Neural cell (in vitro differentiated cells): ENCODE data around the gene DNPEP.

Source experiments
- CTCF ChIP-seq: fragments of 450-650 bp; IDR thresholded peaks from 2 replicates; pipeline ENCODE4 v1.5.1; 2014; ENCODE audit warnings: antibody characterized with exemption, mild to moderate bottlenecking, moderate library complexity; ENCODE audit not compliant: poor library complexity, severe bottlenecking
- EP300 ChIP-seq: fragments of 450-650 bp; conservative IDR thresholded peaks from 2 replicates; pipeline ENCODE4 v1.6.1; 2014; ENCODE audit warnings: antibody characterized with exemption, mild to moderate bottlenecking, moderate library complexity; ENCODE audit not compliant: poor library complexity, severe bottlenecking
- EZH2 ChIP-seq: fragments of 200-600, 300-800 bp; shearing (Covaris generic), sonication (generic); IDR thresholded peaks from 2 replicates; pipeline ENCODE4 v1.6.1; 2014; ENCODE audit warnings: antibody characterized with exemption, low read length, borderline replicate concordance, mild to moderate bottlenecking; ENCODE audit not compliant: insufficient read depth, poor library complexity, severe bottlenecking
- MXI1 ChIP-seq: fragments of 450-650 bp; conservative IDR thresholded peaks from 2 replicates; pipeline ENCODE4 v1.6.1; 2014; ENCODE audit warnings: antibody characterized with exemption, mild to moderate bottlenecking; ENCODE audit not compliant: poor library complexity, severe bottlenecking
- POLR2AphosphoS5 ChIP-seq: IDR thresholded peaks from 2 replicates; pipeline ENCODE4 v1.6.1; 2012
- RAD21 ChIP-seq: fragments of 450-650 bp; conservative IDR thresholded peaks from 2 replicates; pipeline ENCODE4 v1.6.1; 2014; ENCODE audit warnings: antibody characterized with exemption, mild to moderate bottlenecking, moderate library complexity
- SMC3 ChIP-seq: fragments of 450-650 bp; conservative IDR thresholded peaks from 2 replicates; pipeline ENCODE4 v1.6.1; 2014; ENCODE audit warnings: antibody characterized with exemption, mild to moderate bottlenecking, moderate library complexity; ENCODE audit not compliant: poor library complexity
- TAF1 ChIP-seq: IDR thresholded peaks from 2 replicates; pipeline ENCODE4 v1.6.1; 2012; ENCODE audit warnings: low read depth
- TF ChIP-seq, protein P1 (sequence below): IDR thresholded peaks from 2 replicates; pipeline ENCODE4 v1.6.1; 2012; ENCODE audit warnings: borderline replicate concordance

GRCh38 chr2:219422952-219423534 is 35.3 kb upstream of the DNPEP start:
- no peak for TF ChIP-seq MXI1
- TF ChIP-seq CTCF = no peak
- no peak for TF ChIP-seq EP300
- no peak for TF ChIP-seq TAF1
- TF ChIP-seq, protein P1, sequence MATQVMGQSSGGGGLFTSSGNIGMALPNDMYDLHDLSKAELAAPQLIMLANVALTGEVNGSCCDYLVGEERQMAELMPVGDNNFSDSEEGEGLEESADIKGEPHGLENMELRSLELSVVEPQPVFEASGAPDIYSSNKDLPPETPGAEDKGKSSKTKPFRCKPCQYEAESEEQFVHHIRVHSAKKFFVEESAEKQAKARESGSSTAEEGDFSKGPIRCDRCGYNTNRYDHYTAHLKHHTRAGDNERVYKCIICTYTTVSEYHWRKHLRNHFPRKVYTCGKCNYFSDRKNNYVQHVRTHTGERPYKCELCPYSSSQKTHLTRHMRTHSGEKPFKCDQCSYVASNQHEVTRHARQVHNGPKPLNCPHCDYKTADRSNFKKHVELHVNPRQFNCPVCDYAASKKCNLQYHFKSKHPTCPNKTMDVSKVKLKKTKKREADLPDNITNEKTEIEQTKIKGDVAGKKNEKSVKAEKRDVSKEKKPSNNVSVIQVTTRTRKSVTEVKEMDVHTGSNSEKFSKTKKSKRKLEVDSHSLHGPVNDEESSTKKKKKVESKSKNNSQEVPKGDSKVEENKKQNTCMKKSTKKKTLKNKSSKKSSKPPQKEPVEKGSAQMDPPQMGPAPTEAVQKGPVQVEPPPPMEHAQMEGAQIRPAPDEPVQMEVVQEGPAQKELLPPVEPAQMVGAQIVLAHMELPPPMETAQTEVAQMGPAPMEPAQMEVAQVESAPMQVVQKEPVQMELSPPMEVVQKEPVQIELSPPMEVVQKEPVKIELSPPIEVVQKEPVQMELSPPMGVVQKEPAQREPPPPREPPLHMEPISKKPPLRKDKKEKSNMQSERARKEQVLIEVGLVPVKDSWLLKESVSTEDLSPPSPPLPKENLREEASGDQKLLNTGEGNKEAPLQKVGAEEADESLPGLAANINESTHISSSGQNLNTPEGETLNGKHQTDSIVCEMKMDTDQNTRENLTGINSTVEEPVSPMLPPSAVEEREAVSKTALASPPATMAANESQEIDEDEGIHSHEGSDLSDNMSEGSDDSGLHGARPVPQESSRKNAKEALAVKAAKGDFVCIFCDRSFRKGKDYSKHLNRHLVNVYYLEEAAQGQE = no peak
- no peak for TF ChIP-seq RAD21
- no peak for TF ChIP-seq EZH2
- no peak for TF ChIP-seq POLR2AphosphoS5
- no peak for TF ChIP-seq SMC3
